GM18499 (cell line): Measurements from ENCODE around the gene ADAMTS10.
"Not testable (repeated sequence)": the region's sequence is repeated elsewhere in the genome, so short reads cannot be mapped to it uniquely, and the experiment has no call there.

Source experiments
- ATAC-seq: cut with Tn5 transposase; IDR thresholded peaks from one replicate; pipeline ENCODE4 v1.9.1; 2021; ENCODE audit warnings: moderate number of reproducible peaks; ENCODE audit not compliant: insufficient read depth, unreplicated experiment

The ADAMTS10 gene

GRCh38 chr19:8610041-8610935 lies at the start of gene ADAMTS10:
TSS of gene ADAMTS10 (minus strand) at chr19:8610715. CDS start at chr19:8605710, 5,005 bp downstream.
- no peak for ATAC-seq

GRCh38 chr19:8659905-8660304 lies 49.4 kb upstream of the ADAMTS10 start:
- no peak for ATAC-seq

- ATAC-seq: no peak
Observed at GRCh38 chr19:8657869-8658268, 47.4 kb upstream of the ADAMTS10 start.

- no peak for ATAC-seq
Observed at GRCh38 chr19:8655340-8655709, 44.8 kb upstream of the ADAMTS10 start.

GRCh38 chr19:8654591-8655339 lies 44.2 kb upstream of the ADAMTS10 start:
- ATAC-seq: no peak

- ATAC-seq: no peak
Observed at GRCh38 chr19:8648240-8648639, 37.7 kb upstream of the ADAMTS10 start.

GRCh38 chr19:8643860-8644653 lies 33.5 kb upstream of the ADAMTS10 start:
- no peak for ATAC-seq

- ATAC-seq: no peak
Observed at GRCh38 chr19:8642561-8642960, 32.0 kb upstream of the ADAMTS10 start.

- no peak for ATAC-seq
Observed at GRCh38 chr19:8641908-8642547, 31.5 kb upstream of the ADAMTS10 start.

GRCh38 chr19:8641221-8641907 lies 30.8 kb upstream of the ADAMTS10 start:
- ATAC-seq: no peak

GRCh38 chr19:8640402-8641004 lies 30.0 kb upstream of the ADAMTS10 start:
- ATAC-seq: no peak

- no peak for ATAC-seq
Observed at GRCh38 chr19:8639821-8640401, 29.4 kb upstream of the ADAMTS10 start.

GRCh38 chr19:8638078-8638619 lies 27.6 kb upstream of the ADAMTS10 start:
- ATAC-seq: no peak

GRCh38 chr19:8637070-8637469 lies 26.6 kb upstream of the ADAMTS10 start:
- not testable (repeated sequence) for ATAC-seq

GRCh38 chr19:8635422-8635821 lies 24.9 kb upstream of the ADAMTS10 start:
- no peak for ATAC-seq

- no peak for ATAC-seq
Observed at GRCh38 chr19:8631425-8631819, 20.9 kb upstream of the ADAMTS10 start.

- no peak for ATAC-seq
Observed at GRCh38 chr19:8630796-8631424, 20.4 kb upstream of the ADAMTS10 start.

- no peak for ATAC-seq
Observed at GRCh38 chr19:8629996-8630683, 19.6 kb upstream of the ADAMTS10 start, which contains the start of gene NFILZ. TSS of gene NFILZ (plus strand) at chr19:8630633. CDS start at chr19:8676766, 46,133 bp downstream.
